Activated CD4-positive, CD25-positive, alpha-beta regulatory T cell treated with anti-CD3 and anti-CD28 coated beads, Interleukin-2, amount 50 U/mL, for 16 hours (primary cell): ENCODE data around the gene HAAO.
"Not testable (repeated sequence)": the region's sequence is repeated elsewhere in the genome, so short reads cannot be mapped to it uniquely, and the experiment has no call there.

ENCODE experiments used
- DNase-seq: peaks from one replicate; pipeline ENCODE4 v3.0.0-alpha.2; 2020; ENCODE audit warnings: low read depth, low spot score

Gene HAAO

GRCh38 chr2:42752314-42752713 lies 40.1 kb downstream of the HAAO start:
- DNase-seq, result no peak

GRCh38 chr2:42748840-42749239 lies 43.5 kb downstream of the HAAO start:
- no peak for DNase-seq

DNA sequence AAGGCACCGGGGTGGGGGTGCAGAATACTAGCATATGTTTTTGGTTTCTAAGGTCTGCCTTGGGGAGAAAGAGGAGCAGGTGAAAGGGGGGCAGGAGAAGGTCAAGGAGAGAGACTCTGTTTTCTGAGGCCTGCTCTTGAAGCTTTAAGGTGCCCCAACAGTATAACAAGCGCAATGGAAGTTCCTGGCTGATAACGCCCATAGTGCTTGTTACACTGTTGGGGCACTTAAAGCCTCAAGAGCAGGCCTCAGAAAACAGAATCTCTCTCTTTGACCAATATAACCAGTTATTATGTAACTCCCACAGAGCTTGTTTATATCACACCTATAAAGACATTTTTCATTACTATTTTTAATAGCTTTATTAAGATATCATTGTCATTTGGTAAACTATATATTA lies 45.0 kb downstream of the HAAO start:
- DNase-seq, result no peak

GRCh38 chr2:42744545-42745082 lies 47.8 kb downstream of the HAAO start:
- DNase-seq, result no peak

GRCh38 chr2:42743659-42743990 lies 48.8 kb downstream of the HAAO start:
- no peak for DNase-seq

- DNase-seq, result no peak
Observed at GRCh38 chr2:42742740-42743658, 49.4 kb downstream of the HAAO start.

DNA sequence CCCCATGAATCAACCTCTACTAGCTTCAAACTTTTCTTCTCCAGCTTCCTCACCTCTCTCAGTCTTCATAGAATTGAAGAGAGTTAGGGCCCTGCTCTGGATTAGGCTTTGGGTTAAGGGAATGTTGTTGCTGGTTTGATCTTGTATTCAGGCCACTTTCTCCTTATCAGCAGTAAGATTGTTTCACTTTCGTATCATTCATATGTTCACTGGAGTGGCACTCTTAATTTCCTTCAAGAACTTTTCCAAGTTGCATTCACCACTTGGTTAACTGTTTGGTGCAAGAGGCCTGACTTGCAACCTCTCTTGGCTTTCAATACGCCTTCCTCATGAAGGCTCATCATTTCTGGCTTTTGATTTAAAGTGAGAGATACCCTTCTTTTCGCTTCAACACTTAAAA lies 51.2 kb downstream of the HAAO start:
- no peak for DNase-seq

GRCh38 chr2:42736598-42737322 lies 55.6 kb downstream of the HAAO start:
- no peak for DNase-seq

DNA sequence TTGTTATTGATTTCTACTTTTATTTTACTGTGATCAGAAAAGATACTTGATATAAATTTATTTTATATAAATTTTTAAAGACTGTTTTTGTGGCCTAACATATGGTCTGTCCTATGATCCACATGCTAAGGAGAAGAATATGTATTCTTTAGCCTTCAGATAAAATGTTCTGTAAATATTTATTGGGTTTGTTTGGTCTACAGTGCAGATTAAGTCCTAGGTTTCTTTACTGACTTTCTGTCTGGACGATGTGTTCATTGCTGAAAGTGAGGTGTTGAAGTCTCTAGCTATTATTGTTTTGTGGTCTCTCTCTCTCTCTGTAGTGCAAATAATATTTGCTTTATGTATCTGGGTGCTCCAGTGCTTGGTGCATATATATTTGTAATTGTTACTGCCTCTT lies 58.5 kb downstream of the HAAO start:
- DNase-seq, result no peak

DNA sequence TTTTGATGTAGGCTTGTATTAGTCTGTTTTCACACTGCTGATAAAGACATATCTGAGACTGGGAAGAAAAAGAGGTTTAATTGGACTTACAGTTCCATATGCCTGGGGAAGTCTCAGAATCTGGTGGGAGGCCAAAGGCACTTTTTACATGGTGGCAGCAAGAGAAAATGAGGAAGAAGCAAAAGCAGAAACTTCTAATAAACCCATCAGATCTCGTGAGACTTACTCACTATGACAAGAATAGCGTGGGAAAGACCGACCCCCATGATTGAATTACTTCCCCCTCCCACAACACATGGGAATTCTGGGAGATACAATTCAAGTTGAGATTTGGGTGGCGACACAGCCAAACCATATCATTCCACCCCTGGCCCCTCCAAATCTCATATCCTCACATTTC lies 61.1 kb downstream of the HAAO start:
- DNase-seq, result not testable (repeated sequence)

DNA sequence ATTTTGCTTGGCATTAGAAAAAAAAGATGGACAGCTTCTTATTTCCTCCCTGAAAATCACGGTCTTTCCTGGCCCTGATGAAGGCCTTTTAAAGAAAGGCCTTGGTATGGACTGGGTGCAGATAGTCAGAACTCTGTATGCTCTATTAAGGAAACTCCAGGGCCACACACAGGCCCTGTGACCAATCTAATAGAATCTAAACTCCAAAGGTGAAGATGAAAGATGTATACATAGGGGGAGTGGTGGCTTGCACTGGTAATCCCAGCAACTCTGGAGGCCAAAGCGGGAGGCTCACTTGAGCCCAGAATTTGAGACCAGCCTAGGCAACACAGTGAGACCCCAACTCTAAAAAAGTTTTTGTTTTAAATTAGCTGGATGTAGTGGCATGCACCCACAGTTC lies 65.7 kb downstream of the HAAO start:
- no peak for DNase-seq

DNA sequence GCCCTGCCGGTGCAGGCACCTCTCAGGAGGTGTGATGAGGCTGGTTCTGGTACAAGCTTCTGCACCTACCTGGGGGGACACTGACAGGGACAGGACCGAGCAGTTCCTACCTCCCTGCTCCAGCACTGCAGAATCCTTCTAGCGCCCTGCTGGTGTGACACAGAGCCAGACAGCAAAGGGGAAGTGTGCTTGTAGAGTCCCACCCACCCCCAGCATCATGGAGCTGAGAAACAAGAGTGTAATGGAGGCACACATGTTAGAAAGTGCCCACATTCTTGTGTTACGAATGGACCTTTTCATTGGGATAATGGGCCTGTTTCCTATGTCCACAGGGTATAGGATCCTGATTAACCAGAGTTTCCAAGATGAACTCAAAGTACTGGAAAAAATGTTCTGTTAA lies 66.7 kb downstream of the HAAO start:
- no peak for DNase-seq

DNA sequence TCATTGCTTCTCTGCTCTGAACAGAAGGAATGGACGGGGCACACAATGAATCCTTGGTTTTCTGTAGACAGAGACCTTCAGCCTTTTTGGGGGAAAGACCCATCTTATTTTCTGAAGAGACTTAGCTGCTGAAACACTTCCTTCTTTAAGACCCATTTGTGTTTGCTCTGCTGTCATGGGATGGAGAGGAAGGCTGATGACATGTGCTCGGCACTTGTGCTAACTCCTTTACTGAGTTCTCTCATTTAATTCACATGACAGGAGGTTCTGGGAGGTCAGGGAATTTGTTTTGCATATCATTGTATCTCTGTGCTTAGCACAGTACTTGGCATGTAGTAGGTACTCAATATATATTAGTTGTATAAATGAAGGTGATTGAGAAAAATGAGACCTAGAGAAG lies 67.5 kb downstream of the HAAO start:
- DNase-seq, result no peak

GRCh38 chr2:42723465-42723864 lies 68.9 kb downstream of the HAAO start:
- DNase-seq, result no peak

GRCh38 chr2:42722320-42723190 lies 69.8 kb downstream of the HAAO start:
- DNase-seq, result no peak

DNA sequence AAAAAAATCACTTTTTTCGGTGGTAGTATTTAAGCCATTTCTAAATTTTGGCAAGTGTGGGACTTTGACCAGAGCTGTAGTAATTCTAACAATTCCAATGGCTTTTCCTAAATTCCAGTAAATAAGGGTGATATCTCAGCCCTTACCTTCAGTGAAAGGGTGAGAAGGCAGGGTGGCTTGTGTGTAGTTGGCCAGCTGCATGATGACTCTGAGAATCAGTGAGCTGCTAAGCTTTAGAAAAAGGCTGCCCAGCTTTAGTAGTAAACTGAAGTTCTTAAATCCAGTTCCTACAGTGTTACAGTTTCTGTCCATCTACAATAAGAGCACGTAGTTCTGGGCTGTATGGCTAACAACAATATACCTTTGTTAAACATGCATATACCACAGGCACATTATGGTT lies 70.5 kb downstream of the HAAO start:
- no peak for DNase-seq
